A549 (cell line): ENCODE data around the gene ACAN. TPM values are rescaled to one million over a fixed set of nuclear protein-coding genes. Genes with fewer than 3 reads are reported as not detected.

Experiments
- ATAC-seq, 2 experiments: fragments of 200-7000 bp in 1 of 2; fragments of >200 bp in 1 of 2; cut with Nextera tagmentation in 1 of 2; cut with Tn5 transposase in 1 of 2; 3 replicates each; pipeline versions ENCODE4 v1.8.0 to v1.9.1; 2018 to 2020; ENCODE audit warnings: mild to moderate bottlenecking in 1 of 2, moderate library complexity in 1 of 2
- CTCF ChIA-PET: fragments of 300-600 bp; sonication (Branson Sonifier 250); formaldehyde crosslinking; extraction: SDS; loops from one replicate; lab custom pipeline; 2021; ENCODE audit warnings: antibody characterized with exemption, inconsistent platforms; lab: Yijun Ruan, JAX
- POLR2A ChIA-PET: fragments of 350-600 bp; formaldehyde crosslinking; extraction: SDS; loops from one replicate; lab custom pipeline; 2021; ENCODE audit warnings: antibody characterized with exemption, inconsistent platforms; lab: Yijun Ruan, JAX
- DNase-seq, 2 experiments: peaks; one replicate each; pipeline versions ENCODE4 v3.0.0 to v3.0.0-alpha.2; 2011 to 2016; ENCODE audit warnings: low read depth in 1 of 2, low spot score in 1 of 2
- FAIRE-seq: peaks from 2 replicates; lab custom pipeline; 2011; peaks lifted over from hg19 to GRCh38; lab: Jason Lieb, UNC
- H3K27ac ChIP-seq, 2 experiments: fragments of >200 bp; sonication (Bioruptor Twin); formaldehyde crosslinking; 3 replicates each; pipeline ENCODE4 v1.5.1; 2016 to 2017
- H3K4me1 ChIP-seq: fragments of >200 bp; sonication (Bioruptor Twin); formaldehyde crosslinking; 3 replicates; pipeline ENCODE4 v1.6.1; 2016
- H3K4me2 ChIP-seq: fragments of >200 bp; sonication (Bioruptor Twin); formaldehyde crosslinking; 3 replicates; pipeline ENCODE4 v1.6.1; 2016
- H3K4me3 ChIP-seq: fragments of >200 bp; sonication (Bioruptor Twin); formaldehyde crosslinking; 3 replicates; pipeline ENCODE4 v1.5.1; 2016
- H3K9me3 ChIP-seq: fragments of >200 bp; sonication (Bioruptor Twin); formaldehyde crosslinking; 3 replicates; pipeline ENCODE4 v1.6.1; 2016
- BHLHE40 ChIP-seq: IDR thresholded peaks from 2 replicates; pipeline ENCODE4 v1.6.1; 2012; ENCODE audit warnings: low read depth, low read length, inconsistent platforms
- CBX8 ChIP-seq: fragments of 200-600 bp; sonication (generic); IDR thresholded peaks from 2 replicates; pipeline ENCODE4 v1.6.1; 2016
- CEBPB ChIP-seq, 2 experiments: fragments of >200 bp in 1 of 2; sonication (Bioruptor Twin) in 1 of 2; formaldehyde crosslinking in 1 of 2; IDR thresholded peaks; 2 replicates each; pipeline ENCODE4 v1.6.1; 2012 to 2016
- CHD4 ChIP-seq: fragments of 200-600 bp; sonication (generic); IDR thresholded peaks from 2 replicates; pipeline ENCODE4 v1.6.1; 2016; ENCODE audit warnings: antibody characterized with exemption, mild to moderate bottlenecking, borderline replicate concordance
- EHMT2 ChIP-seq: fragments of 200-600 bp; sonication (generic); IDR thresholded peaks from 2 replicates; pipeline ENCODE4 v1.6.1; 2016; ENCODE audit warnings: antibody characterized with exemption, low read depth, mild to moderate bottlenecking, moderate library complexity
- FOSB ChIP-seq: fragments of 250-450 bp; sonication (Bioruptor Pico); IDR thresholded peaks from 2 replicates; pipeline ENCODE4 v1.5.0; 2020; ENCODE audit warnings: mild to moderate bottlenecking, moderate library complexity
- FOSL2 ChIP-seq, 2 experiments: fragments of 450-650 bp in 1 of 2; fragments of >200 bp in 1 of 2; sonication (Bioruptor Twin) in 1 of 2; formaldehyde crosslinking; IDR thresholded peaks; 2 replicates each; pipeline versions ENCODE4 v1.5.0 to v1.6.1; 2016 to 2020; ENCODE audit warnings: mild to moderate bottlenecking in 1 of 2, moderate library complexity in 1 of 2
- FOXS1 ChIP-seq: fragments of 250-450 bp; sonication (Bioruptor Pico); IDR thresholded peaks from 2 replicates; pipeline ENCODE4 v1.5.0; 2020; ENCODE audit warnings: mild to moderate bottlenecking, moderate library complexity
- GATA3 ChIP-seq: IDR thresholded peaks from 2 replicates; pipeline ENCODE4 v1.6.1; 2012; ENCODE audit warnings: borderline replicate concordance
- HEYL ChIP-seq: fragments of 250-450 bp; sonication (Bioruptor Pico); IDR thresholded peaks from 2 replicates; pipeline ENCODE4 v1.8.0; 2021; ENCODE audit warnings: mild to moderate bottlenecking, moderate library complexity
- HOXA7 ChIP-seq: fragments of 250-450 bp; sonication (Bioruptor Pico); IDR thresholded peaks from 2 replicates; pipeline ENCODE4 v1.5.0; 2020; ENCODE audit warnings: mild to moderate bottlenecking, moderate library complexity
- KDM5A ChIP-seq: fragments of 200-600 bp; sonication (generic); IDR thresholded peaks from 2 replicates; pipeline ENCODE4 v1.6.1; 2016; ENCODE audit warnings: antibody characterized with exemption, mild to moderate bottlenecking
- MAZ ChIP-seq: fragments of 150-350 bp; IDR thresholded peaks from 2 replicates; pipeline ENCODE4 v1.6.1; 2014; ENCODE audit warnings: antibody characterized with exemption, low read depth, low read length, borderline replicate concordance
- NR3C1 ChIP-seq: fragments of >200 bp; sonication (Bioruptor Twin); formaldehyde crosslinking; IDR thresholded peaks from 3 replicates; pipeline ENCODE4 v1.6.1; 2017
- POLR2A ChIP-seq: IDR thresholded peaks from 2 replicates; pipeline ENCODE4 v1.6.1; 2012; ENCODE audit warnings: mild to moderate bottlenecking, low read length
- POLR2AphosphoS2 ChIP-seq: conservative IDR thresholded peaks from 2 replicates; pipeline ENCODE4 v1.6.1; 2012; ENCODE audit warnings: low read length, improper control_type of control experiment, inconsistent platforms
- RARB ChIP-seq: fragments of 250-450 bp; sonication (Bioruptor Pico); IDR thresholded peaks from 2 replicates; pipeline ENCODE4 v1.8.0; 2021; ENCODE audit warnings: mild to moderate bottlenecking, moderate library complexity
- RNF2 ChIP-seq: fragments of 200-600 bp; sonication (generic); IDR thresholded peaks from 2 replicates; pipeline ENCODE4 v1.6.1; 2016; ENCODE audit warnings: low read depth, mild to moderate bottlenecking, antibody characterized with exemption, moderate library complexity, borderline replicate concordance
- SMC3 ChIP-seq: fragments of >200 bp; sonication (Bioruptor Twin); formaldehyde crosslinking; IDR thresholded peaks from 3 replicates; pipeline ENCODE4 v1.6.1; 2018; ENCODE audit warnings: inconsistent platforms
- SREBF2 ChIP-seq: fragments of 450-650 bp; IDR thresholded peaks from 2 replicates; pipeline ENCODE4 v1.6.1; 2014; ENCODE audit warnings: mild to moderate bottlenecking, moderate library complexity
- ZFP36 ChIP-seq: fragments of 450-650 bp; IDR thresholded peaks from 2 replicates; pipeline ENCODE4 v1.6.1; 2014; ENCODE audit warnings: borderline replicate concordance; ENCODE audit not compliant: partially characterized antibody
- ZSCAN20 ChIP-seq: fragments of 250-450 bp; sonication (Bioruptor Pico); IDR thresholded peaks from 2 replicates; pipeline ENCODE4 v1.8.0; 2022; ENCODE audit warnings: mild to moderate bottlenecking, moderate library complexity
- WGBS: methylation state at CpG from one replicate; pipeline ENCODE4 v1.1.6; 2017; ENCODE audit errors: missing lambda C conversion rate; 5-methylcytosine and 5-hydroxymethylcytosine counted together
- polyA plus RNA-seq, 4 experiments: library from polyadenylated mRNA; depleted of rRNA in 3 of 4; stranded (reverse); fragments of >200 nt; fragmentation: RNase III in 1 of 4; extraction: RNeasy Plus Mini Kit Qiagen cat#74134 plus additional on column Dnase treatment in 1 of 4; gene quantifications; 2 replicates in 3 of 4; 3 replicates in 1 of 4; pipeline ENCODE4 v1.2.3, GENCODE V29; 2011 to 2017
- TF ChIP-seq, protein P1 (sequence below): fragments of 200-600 bp; sonication (generic); IDR thresholded peaks from 2 replicates; pipeline ENCODE4 v1.6.1; 2016; ENCODE audit warnings: antibody characterized with exemption, mild to moderate bottlenecking, moderate library complexity
- TF ChIP-seq, protein P2 (sequence below): IDR thresholded peaks from 2 replicates; pipeline ENCODE4 v1.6.1; 2012
- TF ChIP-seq, protein P3 (sequence below): IDR thresholded peaks from 2 replicates; pipeline ENCODE4 v1.6.1; 2012; ENCODE audit warnings: low read depth, borderline replicate concordance
- TF ChIP-seq, protein P4 (sequence below): fragments of 250-450 bp; sonication (Bioruptor Pico); IDR thresholded peaks from 2 replicates; pipeline ENCODE4 v1.5.0; 2020; ENCODE audit warnings: low read depth, mild to moderate bottlenecking, moderate library complexity
- TF ChIP-seq, protein P5 (sequence below): fragments of >200 bp; sonication (Bioruptor Twin); formaldehyde crosslinking; IDR thresholded peaks from 2 replicates; pipeline ENCODE4 v1.6.1; 2016

Gene ACAN
- polyA plus RNA-seq, 2 of the 4 experiments (the other 2 are of a cell fraction) = 0.01 TPM; not detected in 1

DNA sequence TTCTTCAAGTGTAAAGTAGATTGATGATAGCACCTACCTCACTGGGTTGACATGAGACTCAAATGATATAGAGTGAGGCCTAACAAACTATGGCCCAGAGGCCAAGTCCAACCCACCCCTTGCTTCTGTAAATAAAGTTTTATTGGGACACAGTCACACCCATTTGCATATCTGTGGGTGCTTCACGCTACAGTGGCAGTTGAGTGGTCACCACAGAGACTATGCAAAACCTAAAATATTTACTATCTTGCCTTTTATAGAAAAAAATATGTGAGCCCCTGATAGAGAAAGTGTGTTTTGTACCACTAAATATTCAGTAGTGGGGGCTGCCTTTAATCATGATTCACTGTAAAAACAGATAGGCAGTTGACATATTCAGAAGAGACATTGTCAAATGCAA, 38.0 kb downstream of the ACAN start (continued):
- TF ChIP-seq, protein P1, sequence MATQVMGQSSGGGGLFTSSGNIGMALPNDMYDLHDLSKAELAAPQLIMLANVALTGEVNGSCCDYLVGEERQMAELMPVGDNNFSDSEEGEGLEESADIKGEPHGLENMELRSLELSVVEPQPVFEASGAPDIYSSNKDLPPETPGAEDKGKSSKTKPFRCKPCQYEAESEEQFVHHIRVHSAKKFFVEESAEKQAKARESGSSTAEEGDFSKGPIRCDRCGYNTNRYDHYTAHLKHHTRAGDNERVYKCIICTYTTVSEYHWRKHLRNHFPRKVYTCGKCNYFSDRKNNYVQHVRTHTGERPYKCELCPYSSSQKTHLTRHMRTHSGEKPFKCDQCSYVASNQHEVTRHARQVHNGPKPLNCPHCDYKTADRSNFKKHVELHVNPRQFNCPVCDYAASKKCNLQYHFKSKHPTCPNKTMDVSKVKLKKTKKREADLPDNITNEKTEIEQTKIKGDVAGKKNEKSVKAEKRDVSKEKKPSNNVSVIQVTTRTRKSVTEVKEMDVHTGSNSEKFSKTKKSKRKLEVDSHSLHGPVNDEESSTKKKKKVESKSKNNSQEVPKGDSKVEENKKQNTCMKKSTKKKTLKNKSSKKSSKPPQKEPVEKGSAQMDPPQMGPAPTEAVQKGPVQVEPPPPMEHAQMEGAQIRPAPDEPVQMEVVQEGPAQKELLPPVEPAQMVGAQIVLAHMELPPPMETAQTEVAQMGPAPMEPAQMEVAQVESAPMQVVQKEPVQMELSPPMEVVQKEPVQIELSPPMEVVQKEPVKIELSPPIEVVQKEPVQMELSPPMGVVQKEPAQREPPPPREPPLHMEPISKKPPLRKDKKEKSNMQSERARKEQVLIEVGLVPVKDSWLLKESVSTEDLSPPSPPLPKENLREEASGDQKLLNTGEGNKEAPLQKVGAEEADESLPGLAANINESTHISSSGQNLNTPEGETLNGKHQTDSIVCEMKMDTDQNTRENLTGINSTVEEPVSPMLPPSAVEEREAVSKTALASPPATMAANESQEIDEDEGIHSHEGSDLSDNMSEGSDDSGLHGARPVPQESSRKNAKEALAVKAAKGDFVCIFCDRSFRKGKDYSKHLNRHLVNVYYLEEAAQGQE = no peak
- TF ChIP-seq FOXS1 (CRISPR knock-in tag) (no peak), CEBPB (IDR thresholded peaks at IDR 0.05) (no peak), NR3C1 (no peak), BHLHE40 (no peak), ZFP36 (no peak), KDM5A (no peak)
- TF ChIP-seq, protein P2, sequence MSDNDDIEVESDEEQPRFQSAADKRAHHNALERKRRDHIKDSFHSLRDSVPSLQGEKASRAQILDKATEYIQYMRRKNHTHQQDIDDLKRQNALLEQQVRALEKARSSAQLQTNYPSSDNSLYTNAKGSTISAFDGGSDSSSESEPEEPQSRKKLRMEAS = no peak

DNA sequence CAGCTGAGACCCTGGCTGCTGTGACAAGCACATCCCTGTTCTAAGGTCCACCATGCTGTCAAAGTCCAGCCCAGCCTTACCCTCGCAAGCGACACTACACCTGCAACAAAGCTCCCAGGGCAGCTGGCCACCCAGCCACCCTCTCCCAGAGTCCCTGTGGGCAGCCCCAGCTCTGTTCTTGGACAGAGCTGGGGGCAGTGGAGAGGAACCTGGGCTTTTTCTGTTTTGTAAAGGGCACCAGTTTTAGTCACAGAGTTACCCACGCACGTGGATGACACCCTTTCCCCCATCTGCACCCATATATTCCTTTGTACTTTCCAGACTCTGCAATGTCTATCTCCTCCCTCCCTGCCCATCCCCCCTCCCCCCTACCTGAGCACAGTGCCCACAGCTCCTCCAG, 38.9 kb downstream of the ACAN start:
- H3K27ac ChIP-seq = no peak overlapping the region
- TF ChIP-seq POLR2A (no peak), CHD4 (no peak), EHMT2 (no peak), ZSCAN20 (no peak), RARB (CRISPR knock-in tag) (no peak), FOSB (no peak), KDM5A (no peak), RNF2 (no peak), MAZ (no peak), GATA3 (no peak), FOSL2 (IDR thresholded peaks at IDR 0.05) (no peak), FOSL2 (CRISPR knock-in tag; IDR thresholded peaks at IDR 0.05) (no peak), HOXA7 (CRISPR knock-in tag) (no peak), SREBF2 (no peak), HEYL (CRISPR knock-in tag) (no peak), CBX8 (no peak), POLR2AphosphoS2 (no peak), SMC3 (no peak)
- TF ChIP-seq, protein P3, sequence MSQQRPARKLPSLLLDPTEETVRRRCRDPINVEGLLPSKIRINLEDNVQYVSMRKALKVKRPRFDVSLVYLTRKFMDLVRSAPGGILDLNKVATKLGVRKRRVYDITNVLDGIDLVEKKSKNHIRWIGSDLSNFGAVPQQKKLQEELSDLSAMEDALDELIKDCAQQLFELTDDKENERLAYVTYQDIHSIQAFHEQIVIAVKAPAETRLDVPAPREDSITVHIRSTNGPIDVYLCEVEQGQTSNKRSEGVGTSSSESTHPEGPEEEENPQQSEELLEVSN = no peak
- TF ChIP-seq, protein P4, sequence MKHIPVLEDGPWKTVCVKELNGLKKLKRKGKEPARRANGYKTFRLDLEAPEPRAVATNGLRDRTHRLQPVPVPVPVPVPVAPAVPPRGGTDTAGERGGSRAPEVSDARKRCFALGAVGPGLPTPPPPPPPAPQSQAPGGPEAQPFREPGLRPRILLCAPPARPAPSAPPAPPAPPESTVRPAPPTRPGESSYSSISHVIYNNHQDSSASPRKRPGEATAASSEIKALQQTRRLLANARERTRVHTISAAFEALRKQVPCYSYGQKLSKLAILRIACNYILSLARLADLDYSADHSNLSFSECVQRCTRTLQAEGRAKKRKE (CRISPR knock-in tag) = no peak
- TF ChIP-seq, protein P5, sequence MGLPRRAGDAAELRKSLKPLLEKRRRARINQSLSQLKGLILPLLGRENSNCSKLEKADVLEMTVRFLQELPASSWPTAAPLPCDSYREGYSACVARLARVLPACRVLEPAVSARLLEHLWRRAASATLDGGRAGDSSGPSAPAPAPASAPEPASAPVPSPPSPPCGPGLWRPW = no peak
- WGBS = 67% methylated on average over 4 of the region's 4 CpGs
- H3K9me3 ChIP-seq = no peaks in the 10 kb centered on the region
- no peak overlapping the region for H3K4me2 ChIP-seq
- ChIA-PET POLR2A (interaction anchor here (0.6 kb wide), 1 partner anchor 375 kb away, joined by 3 read pairs; no protein-coding TSS in a partner anchor), CTCF (interaction anchor here (1.4 to 15.7 kb wide), 4 partner anchors 8 to 204 kb away, joined by 4 to 297 read pairs (median 14); partner anchors contain the start of gene ISG20)
- ATAC-seq = no peak
- H3K4me1 ChIP-seq = no peaks in the 10 kb centered on the region
- no peak overlapping the region for H3K4me3 ChIP-seq
- no peak for DNase-seq
- no peak for FAIRE-seq
